ENCODE results near the gene GMEB1.
"Not testable (repeated sequence)": the region's sequence is repeated elsewhere in the genome, so short reads cannot be mapped to it uniquely, and the experiment has no call there.

DNA sequence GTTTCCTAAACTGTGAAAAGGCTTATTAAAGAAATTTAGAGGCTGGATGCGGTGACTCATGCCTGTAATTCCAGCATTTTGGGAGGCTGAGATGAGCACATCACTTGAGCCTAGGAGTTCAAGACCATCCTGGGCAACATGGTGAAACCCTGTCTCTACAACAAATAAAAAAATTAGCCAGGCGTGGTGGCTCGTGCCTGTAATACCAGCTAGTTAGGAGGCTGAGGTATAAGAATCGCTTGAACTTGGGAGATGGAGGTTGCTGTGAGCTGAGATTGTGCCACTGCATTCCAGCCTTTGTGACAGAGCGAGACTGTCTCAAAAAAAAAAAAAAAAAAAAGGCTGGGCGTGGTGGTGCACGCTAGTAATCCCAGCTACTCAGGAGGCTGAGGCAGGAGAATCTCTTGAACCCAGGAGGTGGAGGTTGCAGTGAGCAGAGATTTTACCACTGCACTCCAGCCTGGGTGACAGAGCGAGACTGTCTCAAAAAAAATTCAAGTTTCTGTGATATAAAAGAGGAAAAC, 82.2 kb downstream of the GMEB1 start:
- TF ChIP-seq, protein P1, sequence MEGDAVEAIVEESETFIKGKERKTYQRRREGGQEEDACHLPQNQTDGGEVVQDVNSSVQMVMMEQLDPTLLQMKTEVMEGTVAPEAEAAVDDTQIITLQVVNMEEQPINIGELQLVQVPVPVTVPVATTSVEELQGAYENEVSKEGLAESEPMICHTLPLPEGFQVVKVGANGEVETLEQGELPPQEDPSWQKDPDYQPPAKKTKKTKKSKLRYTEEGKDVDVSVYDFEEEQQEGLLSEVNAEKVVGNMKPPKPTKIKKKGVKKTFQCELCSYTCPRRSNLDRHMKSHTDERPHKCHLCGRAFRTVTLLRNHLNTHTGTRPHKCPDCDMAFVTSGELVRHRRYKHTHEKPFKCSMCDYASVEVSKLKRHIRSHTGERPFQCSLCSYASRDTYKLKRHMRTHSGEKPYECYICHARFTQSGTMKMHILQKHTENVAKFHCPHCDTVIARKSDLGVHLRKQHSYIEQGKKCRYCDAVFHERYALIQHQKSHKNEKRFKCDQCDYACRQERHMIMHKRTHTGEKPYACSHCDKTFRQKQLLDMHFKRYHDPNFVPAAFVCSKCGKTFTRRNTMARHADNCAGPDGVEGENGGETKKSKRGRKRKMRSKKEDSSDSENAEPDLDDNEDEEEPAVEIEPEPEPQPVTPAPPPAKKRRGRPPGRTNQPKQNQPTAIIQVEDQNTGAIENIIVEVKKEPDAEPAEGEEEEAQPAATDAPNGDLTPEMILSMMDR (IDR thresholded peaks at IDR 0.05; ENCODE audit: borderline replicate concordance, extremely low read depth, low read length, poor library complexity, severe bottlenecking), result not testable (repeated sequence)
- TF ChIP-seq EZH2 (IDR thresholded peaks at IDR 0.05; ENCODE audit: borderline replicate concordance, low read depth, low read length, severe bottlenecking), result not testable (repeated sequence)
